DMS79 treated with DMSO at 0.1 percent for 48 hours (cell line): ENCODE results near the gene FTHL17.

ENCODE experiments used
- DNase-seq: peaks from one replicate; lab custom pipeline; 2025; lab: John Stamatoyannopoulos, UW

Gene FTHL17

DNA sequence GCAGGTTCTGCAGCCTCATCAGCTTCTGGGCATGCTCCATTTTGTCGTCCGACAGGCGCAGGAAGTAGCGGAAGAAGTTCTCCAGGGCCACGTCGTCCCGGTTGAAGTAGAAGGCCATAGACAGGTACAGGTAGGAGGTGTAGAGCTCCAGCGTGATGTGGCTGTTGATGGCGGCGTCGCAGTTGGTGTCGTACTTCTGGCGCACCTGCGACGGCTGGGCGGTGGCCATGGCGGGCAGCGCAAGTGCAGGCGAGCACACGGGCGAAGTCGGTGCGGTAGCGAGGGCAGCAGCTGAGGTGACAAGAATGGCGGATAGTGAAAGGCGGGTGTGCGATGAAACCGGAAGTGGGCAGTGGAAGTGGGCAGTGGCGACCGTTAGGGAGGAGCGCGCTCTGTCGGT lies at the start of gene FTHL17:
Gene FTHL17 (minus strand): TSS at position 317 of the 400 bp plus-strand sequence. CDS start 88 bp downstream, at position 229.
- no peak for DNase-seq

- DNase-seq, result no peak
These were observed 45.4 kb upstream of the FTHL17 start for GRCh38 chrX:31117266-31117665.

DNA sequence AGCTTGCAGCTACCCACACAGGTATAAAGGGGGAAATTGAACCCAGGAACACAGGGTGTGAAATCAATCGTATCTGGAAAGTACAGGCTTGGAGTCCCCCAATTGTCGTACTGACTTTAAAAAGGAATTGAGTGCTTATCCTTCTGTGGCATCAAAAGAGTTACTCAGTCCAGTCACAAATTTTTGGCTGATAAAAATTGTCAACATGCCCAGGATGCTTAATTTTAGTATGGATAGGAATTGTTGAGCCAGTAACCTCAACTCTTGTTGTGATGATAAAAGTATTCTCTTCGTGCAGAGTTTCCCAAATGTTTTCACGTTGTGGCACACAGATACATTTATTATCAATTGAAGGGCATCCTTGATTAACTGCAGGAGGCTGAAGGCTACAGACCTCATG lies 43.6 kb upstream of the FTHL17 start:
- DNase-seq, result no peak

GRCh38 chrX:31114858-31115257 lies 43.0 kb upstream of the FTHL17 start:
- no peak for DNase-seq

DNA sequence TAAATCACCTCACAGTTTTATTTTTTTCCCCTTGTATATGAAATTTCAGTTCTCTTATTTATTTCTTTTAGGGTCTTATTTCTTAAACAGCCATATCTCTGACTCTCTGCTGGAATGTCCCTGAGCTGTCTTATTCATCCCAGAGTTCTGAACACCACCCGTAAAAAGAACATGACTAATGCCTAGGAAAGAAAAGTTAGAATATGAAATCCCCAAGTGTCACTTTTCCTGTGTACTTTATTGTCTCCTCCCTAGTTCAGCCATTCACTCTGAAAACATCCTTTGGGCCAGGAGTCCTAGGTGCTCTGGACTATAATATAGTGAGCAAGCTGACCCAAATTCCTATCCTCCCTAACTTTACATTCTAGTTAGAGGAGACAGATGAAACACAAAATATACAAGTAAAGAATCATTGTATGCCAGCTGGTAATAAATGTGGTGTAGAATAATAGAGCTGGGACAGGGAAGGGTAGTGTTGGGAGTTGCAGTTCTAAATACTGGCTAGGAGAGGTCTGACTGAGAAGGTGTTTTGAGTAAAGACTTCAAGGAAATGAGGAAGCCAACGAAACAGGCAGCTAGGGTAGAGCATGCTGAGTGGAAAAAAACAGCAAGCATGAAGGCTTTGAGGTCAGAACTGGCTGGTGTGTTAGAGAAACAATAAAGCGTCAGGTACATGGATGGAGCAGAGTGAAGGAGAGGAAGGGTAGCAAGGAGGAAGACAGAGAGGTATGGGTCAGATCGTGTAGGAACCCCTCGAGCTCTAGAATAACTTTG lies 40.6 kb upstream of the FTHL17 start:
- DNase-seq, result no peak

GRCh38 chrX:31110657-31111056 lies 38.8 kb upstream of the FTHL17 start:
- no peak for DNase-seq

- DNase-seq, result no peak
These were observed 27.8 kb upstream of the FTHL17 start for GRCh38 chrX:31099536-31100090.

DNA sequence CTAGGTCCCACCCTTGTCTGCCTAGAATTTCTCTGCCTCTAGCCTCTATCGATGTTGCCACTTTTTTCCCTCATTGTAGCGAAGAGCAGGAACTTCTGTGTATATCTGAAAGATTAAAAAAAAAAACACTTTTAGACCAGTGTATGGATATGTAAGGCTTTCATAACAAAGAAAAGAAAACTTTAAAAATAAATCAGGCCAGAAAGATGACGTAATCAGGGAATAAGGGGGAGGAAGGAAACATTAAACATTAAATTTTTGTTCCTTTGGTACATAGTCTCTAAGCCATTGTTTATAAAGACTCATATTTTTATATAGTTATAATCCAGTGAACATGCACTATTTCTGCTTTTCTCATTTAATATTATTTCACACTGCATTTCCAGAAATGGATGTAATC lies 26.2 kb upstream of the FTHL17 start:
- no peak for DNase-seq

DNA sequence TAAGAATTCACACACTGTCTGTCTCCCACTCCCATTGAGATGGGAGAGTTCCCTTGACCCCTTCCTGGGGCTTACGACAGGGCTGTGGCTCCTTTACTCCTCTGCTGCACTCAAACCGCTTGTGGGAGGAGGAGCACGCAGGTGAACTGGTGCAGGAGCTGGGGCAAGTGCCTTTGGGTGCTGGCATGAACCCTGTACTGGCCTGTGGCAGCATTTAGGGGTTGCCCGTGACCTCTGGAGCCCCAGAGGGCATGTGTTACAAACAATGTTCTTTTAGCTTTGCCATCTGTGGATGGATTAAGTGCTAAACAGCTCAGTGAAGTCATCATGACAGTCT lies 21.8 kb upstream of the FTHL17 start:
- DNase-seq, result no peak

GRCh38 chrX:31092970-31093638 lies 21.3 kb upstream of the FTHL17 start:
- no peak for DNase-seq

GRCh38 chrX:31092476-31092875 lies 20.6 kb upstream of the FTHL17 start:
- no peak for DNase-seq

GRCh38 chrX:31091819-31092218 lies 20.0 kb upstream of the FTHL17 start:
- no peak for DNase-seq

GRCh38 chrX:31074522-31074921 lies 2.7 kb upstream of the FTHL17 start:
- no peak for DNase-seq

GRCh38 chrX:31071262-31071661 lies 579 bp downstream of the FTHL17 start:
- no peak for DNase-seq

DNA sequence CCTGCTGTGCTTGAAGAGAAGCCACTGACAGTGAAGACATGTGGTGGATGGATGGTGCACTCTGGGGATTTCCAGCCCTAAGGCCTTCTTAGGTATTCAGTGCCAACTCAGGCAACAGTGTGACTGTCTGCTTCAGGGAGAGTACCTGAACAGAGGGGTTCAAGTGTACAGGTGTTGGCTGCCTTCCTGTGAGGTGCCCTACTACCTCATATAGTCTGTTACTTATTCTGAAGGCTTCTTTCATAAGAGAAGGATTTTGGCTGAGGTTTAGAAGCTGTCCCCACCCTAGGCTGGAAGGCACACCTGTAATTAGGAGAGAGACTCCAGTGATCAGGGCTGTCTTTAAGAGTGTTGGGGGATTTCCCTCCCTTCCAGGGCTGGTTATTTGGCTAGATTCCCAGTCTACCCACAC lies 1.8 kb downstream of the FTHL17 start:
- DNase-seq, result no peak

DNA sequence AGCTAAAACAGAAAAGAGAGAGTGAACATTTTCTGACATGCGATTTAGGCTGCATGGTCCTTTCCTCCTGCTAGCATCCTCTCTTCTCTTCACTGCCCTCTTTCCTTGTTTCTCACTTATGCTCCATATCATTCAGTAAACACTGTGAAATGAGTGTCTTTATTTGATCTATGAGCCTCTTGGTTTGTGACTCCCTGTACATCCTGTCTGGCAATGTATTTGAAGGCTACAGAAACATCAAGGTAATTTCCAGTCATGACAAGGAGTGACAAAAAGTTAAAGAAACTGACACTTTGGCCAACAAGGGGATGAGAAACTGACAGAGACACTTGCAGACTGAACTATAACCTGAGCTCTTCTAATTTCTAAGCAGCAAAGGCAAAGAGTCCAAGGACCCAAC lies 8.7 kb downstream of the FTHL17 start:
- no peak for DNase-seq

DNA sequence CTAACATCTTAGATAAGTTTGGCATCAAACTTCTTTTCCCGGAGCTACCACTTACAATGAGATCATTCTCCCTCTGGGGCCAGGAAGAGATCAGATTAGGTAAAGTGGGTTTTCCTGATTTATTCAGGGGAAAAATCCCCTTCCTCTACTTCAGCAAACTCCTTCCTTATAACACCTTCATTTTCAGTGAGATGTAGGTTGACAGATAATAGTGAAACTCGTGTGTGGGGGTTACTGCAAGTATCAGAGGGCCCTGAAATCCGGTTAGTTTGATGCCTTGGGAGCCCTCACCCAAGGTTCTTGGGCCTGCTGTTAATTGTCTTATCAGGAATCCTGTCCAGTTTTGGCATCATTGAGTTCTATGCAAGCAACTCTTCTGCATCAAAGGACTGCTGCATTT lies 10.8 kb downstream of the FTHL17 start:
- no peak for DNase-seq

DNA sequence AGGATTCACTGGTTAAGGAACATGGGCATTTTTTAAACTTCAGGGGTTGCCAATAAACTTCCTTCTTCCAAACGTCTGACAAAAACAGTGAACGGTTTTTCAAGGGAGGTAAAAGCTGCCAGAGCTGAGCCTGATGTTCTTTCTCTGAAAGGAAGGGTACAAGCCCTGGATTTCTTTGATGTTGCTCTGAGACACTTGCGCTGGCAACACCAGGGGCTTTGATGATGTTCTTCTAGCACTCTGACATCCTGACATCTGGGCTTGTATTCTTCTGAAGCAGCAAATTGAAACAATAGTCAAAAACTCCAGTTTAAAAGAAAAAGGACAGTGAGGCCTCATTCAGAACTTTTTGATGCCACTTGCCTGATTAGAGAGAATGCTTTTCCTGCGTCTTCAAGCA lies 11.8 kb downstream of the FTHL17 start:
- no peak for DNase-seq

DNA sequence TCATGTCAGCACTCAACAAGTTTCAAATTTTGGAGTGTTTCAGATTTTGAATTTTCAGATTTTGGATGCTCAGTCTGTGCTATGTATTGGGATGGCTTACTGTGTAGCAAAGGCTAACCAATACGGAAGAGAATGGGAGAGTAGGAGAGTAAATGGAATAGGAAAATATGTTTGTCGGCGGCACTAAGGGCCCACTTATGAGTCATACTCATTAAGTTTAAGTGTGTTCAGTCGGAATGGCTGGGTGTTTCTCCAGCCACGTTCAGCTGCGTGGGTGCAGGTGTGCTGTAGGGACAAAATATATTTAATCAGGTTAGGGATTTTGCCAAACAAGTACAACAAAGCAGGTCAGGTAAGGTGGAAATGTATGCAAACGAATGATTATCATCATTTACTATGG lies 13.6 kb downstream of the FTHL17 start:
- DNase-seq, result no peak

GRCh38 chrX:31057691-31058090 lies 14.2 kb downstream of the FTHL17 start:
- no peak for DNase-seq

- no peak for DNase-seq
These were observed 14.6 kb downstream of the FTHL17 start for GRCh38 chrX:31057291-31057690.

DNA sequence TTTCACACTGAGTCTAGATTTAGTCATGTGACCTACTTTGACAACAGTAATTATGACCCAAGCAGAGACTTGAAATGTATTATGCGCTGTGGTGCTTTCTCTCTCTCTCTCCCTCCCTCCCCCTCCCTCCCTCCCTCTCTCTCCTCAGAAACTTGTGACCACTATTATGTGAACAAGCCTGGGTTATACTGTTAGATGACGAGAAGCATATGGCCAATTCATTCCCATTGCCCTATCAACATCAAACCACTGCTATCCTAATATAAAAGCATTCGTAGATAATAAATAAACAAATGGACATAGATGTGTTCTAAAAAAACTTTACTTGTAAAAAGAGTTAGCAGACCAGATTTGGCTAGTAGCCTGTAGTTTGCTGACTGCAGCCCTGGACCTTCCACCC lies 18.2 kb downstream of the FTHL17 start:
- no peak for DNase-seq

DNA sequence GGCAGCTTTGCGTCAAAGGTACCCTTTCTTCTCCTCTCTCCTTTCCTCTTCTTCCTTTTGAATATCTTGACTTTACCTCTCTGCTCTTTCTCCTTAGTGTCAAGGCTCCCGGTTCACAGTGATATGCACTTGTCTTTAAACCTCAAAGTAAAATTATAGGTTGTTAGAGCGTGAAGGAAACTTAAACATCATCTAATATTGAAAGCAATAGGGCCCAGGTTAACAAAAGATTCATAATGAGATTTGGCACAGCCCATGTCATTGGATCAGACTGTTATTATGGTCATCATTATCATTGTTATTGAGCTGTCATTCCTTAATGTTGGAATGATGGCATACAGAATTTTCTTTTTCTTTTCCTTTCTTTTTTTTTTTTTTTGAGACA lies 32.5 kb downstream of the FTHL17 start:
- no peak for DNase-seq
